Fibroblast of villous mesenchyme (primary cell): Measurements from ENCODE around the gene FGGY. TPM values are rescaled to one million over a fixed set of nuclear protein-coding genes. Genes with fewer than 3 reads are reported as not detected.

ENCODE experiments used
- DNase-seq: peaks from one replicate; pipeline ENCODE4 v3.0.0-alpha.2; 2010; ENCODE audit warnings: low read depth
- H3K4me3 ChIP-seq: 2 replicates; pipeline ENCODE4 v1.5.1; 2011; ENCODE audit warnings: low read depth, mild to moderate bottlenecking, low read length
- total RNA-seq: library from RNA; depleted of rRNA; stranded (reverse); fragments of >200 nt; gene quantifications from 2 replicates; pipeline ENCODE4 v1.2.3, GENCODE V29; 2012
- TF ChIP-seq, protein P1 (sequence below): IDR thresholded peaks from 2 replicates; pipeline ENCODE4 v1.5.1; 2012; ENCODE audit warnings: low read depth, mild to moderate bottlenecking, low read length; ENCODE audit not compliant: insufficient read depth

The FGGY gene
- total RNA-seq, 1 donor = 11.7 TPM

DNA sequence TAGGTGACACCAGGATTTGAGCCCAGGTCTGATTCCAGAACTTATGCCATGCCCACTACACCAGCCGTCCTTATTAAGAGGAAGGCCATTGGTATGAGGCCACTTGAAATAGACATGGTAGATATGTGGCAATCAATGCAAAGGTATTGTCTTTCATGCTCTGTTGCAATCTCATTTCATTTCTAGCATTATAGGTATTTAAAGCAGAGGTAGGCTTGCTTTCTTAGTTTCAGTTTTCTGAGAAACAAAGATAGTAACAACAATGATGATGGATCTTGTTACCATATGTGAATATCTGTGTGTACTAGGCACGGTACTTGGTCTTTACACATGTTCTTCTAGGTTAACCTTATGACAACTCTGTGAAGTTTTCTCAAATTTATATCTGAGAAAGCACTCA is 113.1 kb downstream of the FGGY start:
- TF ChIP-seq, protein P1, sequence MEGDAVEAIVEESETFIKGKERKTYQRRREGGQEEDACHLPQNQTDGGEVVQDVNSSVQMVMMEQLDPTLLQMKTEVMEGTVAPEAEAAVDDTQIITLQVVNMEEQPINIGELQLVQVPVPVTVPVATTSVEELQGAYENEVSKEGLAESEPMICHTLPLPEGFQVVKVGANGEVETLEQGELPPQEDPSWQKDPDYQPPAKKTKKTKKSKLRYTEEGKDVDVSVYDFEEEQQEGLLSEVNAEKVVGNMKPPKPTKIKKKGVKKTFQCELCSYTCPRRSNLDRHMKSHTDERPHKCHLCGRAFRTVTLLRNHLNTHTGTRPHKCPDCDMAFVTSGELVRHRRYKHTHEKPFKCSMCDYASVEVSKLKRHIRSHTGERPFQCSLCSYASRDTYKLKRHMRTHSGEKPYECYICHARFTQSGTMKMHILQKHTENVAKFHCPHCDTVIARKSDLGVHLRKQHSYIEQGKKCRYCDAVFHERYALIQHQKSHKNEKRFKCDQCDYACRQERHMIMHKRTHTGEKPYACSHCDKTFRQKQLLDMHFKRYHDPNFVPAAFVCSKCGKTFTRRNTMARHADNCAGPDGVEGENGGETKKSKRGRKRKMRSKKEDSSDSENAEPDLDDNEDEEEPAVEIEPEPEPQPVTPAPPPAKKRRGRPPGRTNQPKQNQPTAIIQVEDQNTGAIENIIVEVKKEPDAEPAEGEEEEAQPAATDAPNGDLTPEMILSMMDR = no peak
- no peak overlapping the region for H3K4me3 ChIP-seq
- DNase-seq = no peak

DNA sequence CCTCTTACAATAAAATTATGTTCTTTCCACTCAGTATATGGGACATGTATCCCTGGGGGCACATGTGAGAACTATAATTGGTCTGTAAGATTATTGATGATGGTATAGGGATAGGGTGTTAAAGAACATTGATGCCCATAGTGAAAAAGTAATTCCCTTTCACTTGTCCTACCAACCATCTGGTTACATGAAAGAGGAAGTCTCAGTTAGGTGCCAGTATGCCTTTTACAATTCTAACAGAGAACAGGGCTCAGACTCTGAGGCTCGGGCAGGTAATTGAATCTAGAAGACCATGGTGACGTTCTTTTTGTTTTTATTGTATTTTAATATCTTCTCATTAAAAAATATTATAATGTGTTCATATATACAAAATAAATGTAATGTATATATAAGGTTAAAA is 113.6 kb downstream of the FGGY start:
- DNase-seq = no peak
- H3K4me3 ChIP-seq = no peak overlapping the region
- TF ChIP-seq, protein P1 = no peak

DNA sequence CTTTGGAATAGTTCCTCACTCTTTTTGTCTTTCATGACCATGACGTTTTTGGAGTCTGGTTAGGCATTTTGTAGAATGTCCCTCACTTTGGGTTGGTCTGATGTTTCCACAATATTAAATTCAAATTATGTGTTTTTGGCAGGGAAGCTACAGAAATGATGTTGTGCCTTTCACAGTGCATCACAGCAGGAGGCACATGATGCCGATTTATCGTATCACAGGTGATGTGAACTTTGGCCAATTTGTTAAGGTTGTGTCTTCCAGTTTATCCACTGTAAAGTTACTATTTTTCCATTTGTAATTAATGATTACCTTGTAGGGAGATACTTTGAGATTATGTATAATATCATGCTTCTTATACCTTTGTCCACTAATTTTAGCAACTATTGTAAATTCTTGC is 114.3 kb downstream of the FGGY start:
- TF ChIP-seq, protein P1 = no peak
- H3K4me3 ChIP-seq = no peak overlapping the region
- no peak for DNase-seq

DNA sequence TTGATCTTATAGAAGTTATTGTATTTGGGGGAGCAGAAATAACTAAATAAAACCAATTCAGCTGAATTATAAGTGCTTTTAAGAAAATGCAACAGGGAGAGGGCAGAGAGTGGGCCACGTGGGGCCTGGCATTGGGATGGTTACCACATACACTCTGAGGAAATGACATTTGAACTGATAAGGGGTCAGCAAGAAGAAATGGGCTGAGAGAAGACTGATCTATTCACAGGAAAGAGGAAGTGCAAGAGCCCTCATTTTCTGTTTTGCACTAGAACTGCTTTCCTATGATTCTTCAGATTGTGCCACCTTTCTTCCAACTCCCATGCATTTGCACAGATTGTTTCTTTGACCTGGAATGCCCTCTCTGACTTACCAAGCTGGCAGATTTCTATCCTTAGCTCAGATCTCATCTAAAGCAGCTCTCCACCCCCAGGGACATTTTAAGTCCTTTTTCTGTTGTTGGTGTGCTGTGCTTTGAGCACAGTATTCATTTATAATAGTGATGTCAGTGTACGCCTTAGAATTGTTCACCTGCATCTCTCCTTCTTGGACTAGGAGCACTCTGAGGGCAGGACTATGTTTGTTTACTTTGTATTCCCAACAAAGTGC is 115.9 kb downstream of the FGGY start:
- TF ChIP-seq, protein P1 = no peak
- DNase-seq = no peak
- H3K4me3 ChIP-seq = no peak overlapping the region

DNA sequence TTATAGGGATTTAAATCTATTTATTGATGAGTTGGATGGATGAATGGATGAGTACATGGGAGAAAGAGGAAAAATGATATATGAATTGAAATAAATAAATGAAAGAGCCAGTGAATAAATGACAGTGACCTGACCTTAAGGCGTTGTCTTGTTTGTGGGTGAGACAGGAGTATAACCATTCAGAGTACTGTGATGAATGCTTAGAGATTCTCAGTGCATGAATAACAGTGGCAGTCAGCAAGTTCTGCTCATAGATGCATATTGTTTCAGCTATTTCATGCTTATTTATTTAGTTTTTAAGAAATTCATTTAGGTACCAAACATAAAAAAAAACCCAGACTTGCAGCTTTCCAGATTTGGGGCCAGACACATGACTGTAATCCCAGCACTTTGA is 116.4 kb downstream of the FGGY start:
- no peak for DNase-seq
- TF ChIP-seq, protein P1 = no peak
- H3K4me3 ChIP-seq = no peak overlapping the region

DNA sequence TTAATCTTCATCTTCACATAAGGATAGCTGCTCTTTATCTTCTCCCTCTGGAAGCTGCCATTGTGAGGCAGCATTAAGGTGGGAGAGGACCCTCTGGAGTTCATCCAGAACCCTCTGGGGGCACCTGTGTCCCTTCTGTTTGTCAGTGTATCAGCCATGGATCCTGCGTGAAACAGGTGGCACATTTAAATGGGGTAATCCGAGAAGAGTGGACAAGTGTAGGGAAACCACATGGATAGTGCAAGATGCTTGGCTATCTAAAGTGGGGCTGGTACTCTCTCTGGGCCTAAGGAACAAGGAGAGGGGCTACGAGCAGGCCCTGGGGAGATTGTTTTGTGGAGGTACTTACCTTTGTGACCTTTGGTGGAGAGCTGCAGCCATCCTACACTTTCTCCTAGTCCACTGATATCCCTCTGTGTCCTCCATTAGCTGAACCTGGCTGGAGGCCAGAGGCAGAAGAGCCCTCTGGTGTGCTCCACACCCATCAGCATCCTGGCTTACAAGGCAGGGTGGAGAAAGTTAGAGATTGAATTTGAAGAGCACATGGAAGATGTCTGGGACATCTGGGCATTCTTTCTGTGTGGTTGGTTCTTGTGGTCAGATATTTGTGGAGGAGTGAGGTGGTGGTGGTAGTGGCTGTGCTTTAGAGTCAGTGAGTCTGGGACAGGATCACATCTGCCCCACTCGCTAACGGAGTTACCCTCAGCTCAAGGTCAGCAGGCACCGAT is 117.7 kb downstream of the FGGY start:
- peak; percentile 79 for DNase-seq
- H3K4me3 ChIP-seq = no peak overlapping the region
- TF ChIP-seq, protein P1 = peak; percentile 9

DNA sequence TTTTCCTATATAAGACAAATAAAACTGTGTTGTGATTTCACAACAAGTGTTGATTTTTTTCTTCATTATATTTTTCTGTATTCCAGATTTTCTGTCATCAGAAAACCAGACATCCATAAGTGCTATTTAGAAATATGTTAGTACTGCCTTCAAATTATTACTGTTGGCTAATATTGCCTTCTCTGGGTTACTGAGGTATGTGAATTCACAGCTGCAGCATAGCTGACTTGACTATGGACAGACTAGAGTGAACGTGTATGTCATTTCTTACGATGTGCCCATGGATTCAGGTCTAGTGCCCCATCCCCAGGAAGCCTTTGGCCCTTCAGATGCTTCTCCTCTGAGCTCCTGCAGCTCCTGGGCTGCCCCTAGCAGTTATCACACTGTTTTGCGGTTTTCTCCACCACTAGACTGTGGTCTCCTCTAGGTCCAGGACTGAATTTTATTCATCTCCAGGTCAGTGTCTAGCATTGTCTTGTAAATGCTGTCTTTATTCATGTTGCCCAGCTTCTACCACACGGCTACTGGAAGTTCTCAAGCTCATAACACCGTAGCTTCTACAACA is 118.5 kb downstream of the FGGY start:
- TF ChIP-seq, protein P1 = no peak
- no peak for DNase-seq
- H3K4me3 ChIP-seq = no peak overlapping the region
